HCT116 (cell line): ENCODE data around the gene PKHD1. TPM values are rescaled to one million over a fixed set of nuclear protein-coding genes. Genes with fewer than 3 reads are reported as not detected.

Experiments used
- ATAC-seq: fragments of 200-7000 bp; cut with Tn5 transposase; 2 replicates; pipeline ENCODE4 v1.9.1; 2020; ENCODE audit warnings: mild to moderate bottlenecking, moderate library complexity
- BruUV-seq: library from RNA; stranded (reverse); fragments of 400-500 nt; replicated peaks from 2 replicates; lab custom pipeline; 2021; lab: Mats Ljungman, UMichigan
- CTCF ChIA-PET: fragments of 300-600 bp; sonication (Branson Sonifier 250); formaldehyde crosslinking; loops from one replicate; lab custom pipeline; 2021; ENCODE audit warnings: antibody characterized with exemption; lab: Charles Lee
- POLR2A ChIA-PET: fragments of 300-600, 350-600 bp; sonication (Branson Sonifier 250); formaldehyde crosslinking; loops from one replicate; lab custom pipeline; 2021; ENCODE audit warnings: antibody characterized with exemption; lab: Charles Lee
- RAD21 ChIA-PET, 2 experiments: fragments of 300-600 bp; sonication (Branson Sonifier 250); formaldehyde crosslinking; loops; one replicate each; lab custom pipeline; 2023; ENCODE audit warnings: low total read pairs in 2 of 2; ENCODE audit not compliant: uncharacterized antibody in 2 of 2, unreplicated experiment in 2 of 2, low non-redundant PET in 1 of 2; lab: Charles Lee
- DNase-seq: peaks from one replicate; pipeline ENCODE4 v3.0.0-alpha.2; 2010; ENCODE audit warnings: low read depth, low spot score
- H2AFZ ChIP-seq: fragments of 200-600 bp; shearing (Covaris generic), sonication (generic); 2 replicates; pipeline ENCODE4 v1.6.1; 2017; ENCODE audit warnings: low read depth, mixed run types, mixed read lengths, antibody characterized with exemption, low read length; ENCODE audit not compliant: poor library complexity, severe bottlenecking
- H3K27ac ChIP-seq: 2 replicates; pipeline ENCODE4 v1.5.1; 2012; ENCODE audit warnings: low read depth, low read length
- H3K27me3 ChIP-seq: fragments of 200-600 bp; sonication (generic); 2 replicates; pipeline ENCODE4 v1.6.1; 2016; ENCODE audit warnings: mixed run types, low read length, mixed read lengths; ENCODE audit not compliant: insufficient read depth
- H3K36me3 ChIP-seq, 2 experiments: fragments of 200-500 bp in 1 of 2; fragments of 200-600 bp in 1 of 2; sonication (Bioruptor generic) in 1 of 2; sonication (generic) in 1 of 2; 2 replicates each; pipeline versions ENCODE4 v1.5.1 to v1.6.1; 2014 to 2016; ENCODE audit warnings: low read length in 2 of 2, inconsistent platforms in 1 of 2, mixed read lengths in 1 of 2, mixed run types in 1 of 2; ENCODE audit not compliant: insufficient read depth in 2 of 2, control insufficient read depth in 1 of 2
- H3K4me1 ChIP-seq, 2 experiments: fragments of 200-600 bp in 1 of 2; sonication (generic) in 1 of 2; 2 replicates each; pipeline versions ENCODE4 v1.5.1 to v1.6.1; 2012 to 2017; ENCODE audit warnings: low read length in 2 of 2, inconsistent platforms in 1 of 2, mild to moderate bottlenecking in 1 of 2, mixed read lengths in 1 of 2, mixed run types in 1 of 2, moderate library complexity in 1 of 2; ENCODE audit not compliant: insufficient read depth in 2 of 2, control insufficient read depth in 1 of 2
- H3K4me2 ChIP-seq: fragments of 200-600 bp; sonication (generic); 2 replicates; pipeline ENCODE4 v1.6.1; 2017; ENCODE audit warnings: mixed run types, low read length, mixed read lengths
- H3K4me3 ChIP-seq, 2 experiments: fragments of 200-600 bp in 1 of 2; sonication (generic) in 1 of 2; replicated peaks in 1 of 2; 2 replicates each; pipeline ENCODE4 v1.5.1; 2011 to 2016; ENCODE audit warnings: low read length in 2 of 2, control low read depth in 1 of 2, low read depth in 1 of 2, mild to moderate bottlenecking in 1 of 2, mixed read lengths in 1 of 2, mixed run types in 1 of 2
- H3K79me2 ChIP-seq: fragments of 200-600 bp; sonication (generic); 2 replicates; pipeline ENCODE4 v1.6.1; 2017; ENCODE audit warnings: mild to moderate bottlenecking, mixed run types, low read length, moderate library complexity, mixed read lengths; ENCODE audit not compliant: insufficient read depth
- H3K9ac ChIP-seq: fragments of 200-600 bp; sonication (generic); 2 replicates; pipeline ENCODE4 v1.6.1; 2016; ENCODE audit warnings: low read length, mixed read lengths
- H3K9me2 ChIP-seq: fragments of 200-600 bp; sonication (generic), shearing (Covaris generic); 2 replicates; pipeline ENCODE4 v1.6.1; 2017; ENCODE audit warnings: mixed run types, mild to moderate bottlenecking, moderate library complexity; ENCODE audit not compliant: insufficient read depth
- H3K9me3 ChIP-seq, 2 experiments: fragments of 200-500 bp in 1 of 2; fragments of 200-600 bp in 1 of 2; sonication (Bioruptor generic) in 1 of 2; sonication (generic) in 1 of 2; 2 replicates each; pipeline ENCODE4 v1.6.1; 2014 to 2017; ENCODE audit warnings: low read length in 2 of 2, mixed read lengths in 2 of 2, inconsistent platforms in 1 of 2, low read depth in 1 of 2, mild to moderate bottlenecking in 1 of 2, mixed run types in 1 of 2, moderate library complexity in 1 of 2; ENCODE audit not compliant: control insufficient read depth in 1 of 2, insufficient read depth in 1 of 2
- H4K20me1 ChIP-seq: fragments of 200-600 bp; sonication (generic), shearing (Covaris generic); 2 replicates; pipeline ENCODE4 v1.6.1; 2017; ENCODE audit warnings: mixed run types, mild to moderate bottlenecking, moderate library complexity; ENCODE audit not compliant: insufficient read depth
- CTCF ChIP-seq, 3 experiments: fragments of 200-600 bp in 1 of 3; sonication (generic) in 1 of 3; IDR thresholded peaks in 2 of 3; conservative IDR thresholded peaks in 1 of 3; 2 replicates each; pipeline ENCODE4 v1.5.1; 2012 to 2017; ENCODE audit warnings: low read depth in 2 of 3, low read length in 2 of 3, antibody characterized with exemption in 1 of 3, borderline replicate concordance in 1 of 3, control low read depth in 1 of 3, mild to moderate bottlenecking in 1 of 3, mixed read lengths in 1 of 3, mixed run types in 1 of 3, moderate library complexity in 1 of 3; ENCODE audit not compliant: insufficient read depth in 1 of 3
- EZH2 ChIP-seq: fragments of 200-600 bp; sonication (generic); IDR thresholded peaks from 2 replicates; pipeline ENCODE4 v1.6.1; 2017; ENCODE audit warnings: antibody characterized with exemption, mixed run types
- EZH2phosphoT487 ChIP-seq: fragments of 200-600 bp; IDR thresholded peaks from 2 replicates; pipeline ENCODE4 v1.6.1; 2018; ENCODE audit warnings: antibody characterized with exemption, borderline replicate concordance
- FOSL1 ChIP-seq: IDR thresholded peaks from 2 replicates; pipeline ENCODE4 v1.6.1; 2012; ENCODE audit warnings: low read depth
- MAX ChIP-seq: IDR thresholded peaks from 2 replicates; pipeline ENCODE4 v1.6.1; 2012
- POLR2A ChIP-seq: IDR thresholded peaks from 2 replicates; pipeline ENCODE4 v1.7.0; 2011; ENCODE audit warnings: borderline replicate concordance; ENCODE audit not compliant: insufficient read depth, insufficient read length; ENCODE audit errors: extremely low read depth
- POLR2AphosphoS5 ChIP-seq: IDR thresholded peaks from 2 replicates; pipeline ENCODE4 v1.6.1; 2011; ENCODE audit warnings: mild to moderate bottlenecking, low read depth, low read length, moderate library complexity
- RAD21 ChIP-seq: IDR thresholded peaks from 2 replicates; pipeline ENCODE4 v1.6.1; 2012; ENCODE audit warnings: low read depth, mild to moderate bottlenecking
- REST ChIP-seq: IDR thresholded peaks from 2 replicates; pipeline ENCODE4 v1.6.1; 2012; ENCODE audit warnings: low read depth
- SP1 ChIP-seq: IDR thresholded peaks from 2 replicates; pipeline ENCODE4 v1.6.1; 2012; ENCODE audit warnings: low read depth
- TCF7L2 ChIP-seq: IDR thresholded peaks from 2 replicates; pipeline ENCODE4 v1.7.0; 2011; ENCODE audit warnings: borderline replicate concordance, inconsistent platforms; ENCODE audit not compliant: insufficient read depth, insufficient read length; ENCODE audit errors: extremely low read depth
- ZNF274 ChIP-seq: fragments of 200-500 bp; sonication (Bioruptor generic); IDR thresholded peaks from 2 replicates; pipeline ENCODE4 v1.6.1; 2014; ENCODE audit warnings: mild to moderate bottlenecking, low read depth, low read length, inconsistent platforms
- intact Hi-C: fragments of 100-400 bp; cut with micrococcal nuclease; formaldehyde crosslinking; loops from 2 replicates; pipeline ENCODE4 v1.10.0; 2022
- total RNA-seq: library from RNA; stranded (reverse); gene quantifications from one replicate; pipeline ENCODE4 v1.2.1, GENCODE V29; 2021; ENCODE audit not compliant: unreplicated experiment

Gene PKHD1
- total RNA-seq, 1 experiment from 2014 or later: not detected

- intact Hi-C loops: no loop called here
- POLR2A ChIA-PET: no interaction called here
These were observed 508.4 kb downstream of the PKHD1 start for GRCh38 chr6:51578994-51579393.

More at GRCh38 chr6:51578994-51579393, 508.4 kb downstream of the PKHD1 start:
- Histone ChIP-seq H3K27ac (no peak overlapping the region), H3K9ac (no peak overlapping the region), H2AFZ (no peak overlapping the region), H3K9me3 (peaks cover 0 to 12% of the 10 kb centered on the region in 2 experiments; a peak in 2 of 4 replicates), H3K4me1 (no peaks in the 10 kb centered on the region), H3K4me3 (no peak overlapping the region), H3K79me2 (no peaks in the 10 kb centered on the region), H3K36me3 (no peaks in the 10 kb centered on the region), H3K9me2 (no peaks in the 10 kb centered on the region), H3K27me3 (no peaks in the 10 kb centered on the region), H4K20me1 (no peaks in the 10 kb centered on the region), H3K4me2 (no peak overlapping the region)
- RAD21 ChIA-PET: no interaction called here
- BruUV-seq: no TSS peak
- DNase-seq: no peak
- TF ChIP-seq SP1 (no peak), ZNF274 (no peak), EZH2phosphoT487 (no peak), POLR2A (no peak), EZH2 (no peak), RAD21 (no peak), CTCF (IDR thresholded peaks at IDR 0.05 in 2 of 3, conservative IDR thresholded peaks at IDR 0.05 in 1 of 3; ENCODE audit: borderline replicate concordance in 1 of 3, insufficient read depth in 1 of 3, low read depth in 2 of 3, low read length in 2 of 3) (no peak), POLR2AphosphoS5 (no peak), REST (no peak), TCF7L2 (no peak), MAX (no peak), FOSL1 (no peak)
- no peak for ATAC-seq
- CTCF ChIA-PET: no interaction called here
